Muscle of leg (tissue), 11 donors: ENCODE data around the gene RECK. TPM values are rescaled to one million over a fixed set of nuclear protein-coding genes. Genes with fewer than 3 reads are reported as not detected.

ENCODE experiments used
- DNase-seq: peaks from one replicate; pipeline ENCODE4 v3.0.0; 2013
- H3K27ac ChIP-seq: one replicate; pipeline ENCODE4 v1.5.1; 2013; ENCODE audit warnings: mild to moderate bottlenecking, low read length, control low read depth
- H3K27me3 ChIP-seq: one replicate; pipeline ENCODE4 v1.6.1; 2013; ENCODE audit warnings: low read length; ENCODE audit not compliant: control insufficient read depth, insufficient read depth
- H3K36me3 ChIP-seq: one replicate; pipeline ENCODE4 v1.6.1; 2013; ENCODE audit warnings: low read length; ENCODE audit not compliant: control insufficient read depth, insufficient read depth
- H3K4me1 ChIP-seq: one replicate; pipeline ENCODE4 v1.6.1; 2013; ENCODE audit warnings: low read length; ENCODE audit not compliant: control insufficient read depth, insufficient read depth
- H3K4me3 ChIP-seq: one replicate; pipeline ENCODE4 v1.5.1; 2013; ENCODE audit warnings: low read length, control low read depth
- H3K9me3 ChIP-seq: replicated peaks from 2 replicates; pipeline ENCODE4 v1.6.1; 2013; ENCODE audit warnings: low read depth, low read length; ENCODE audit not compliant: control insufficient read depth
- WGBS: methylation state at CpG from one replicate; pipeline ENCODE4 v1.1.5; 2013; ENCODE audit warnings: missing lambda C conversion rate; ENCODE audit not compliant: insufficient coverage; 5-methylcytosine and 5-hydroxymethylcytosine counted together
- polyA plus RNA-seq, 8 donors: library from polyadenylated mRNA; unstranded; fragments of 120-200 nt; gene quantifications; one replicate each; pipeline versions ENCODE4 v1.2.1 to v1.2.3, GENCODE V29; 2013; ENCODE audit warnings: inconsistent platforms in 1 of 8, low replicate concordance in 1 of 8; ENCODE audit not compliant: insufficient read length in 8 of 8, insufficient read depth in 1 of 8
- total RNA-seq: library from RNA; stranded (reverse); fragments of 120-200 nt; gene quantifications from one replicate; pipeline ENCODE4 v1.2.4, GENCODE V29; 2013

The RECK gene
- total and polyA plus RNA-seq, 9 donors, result 15.3 to 45.7 (median 26.6) TPM

DNA sequence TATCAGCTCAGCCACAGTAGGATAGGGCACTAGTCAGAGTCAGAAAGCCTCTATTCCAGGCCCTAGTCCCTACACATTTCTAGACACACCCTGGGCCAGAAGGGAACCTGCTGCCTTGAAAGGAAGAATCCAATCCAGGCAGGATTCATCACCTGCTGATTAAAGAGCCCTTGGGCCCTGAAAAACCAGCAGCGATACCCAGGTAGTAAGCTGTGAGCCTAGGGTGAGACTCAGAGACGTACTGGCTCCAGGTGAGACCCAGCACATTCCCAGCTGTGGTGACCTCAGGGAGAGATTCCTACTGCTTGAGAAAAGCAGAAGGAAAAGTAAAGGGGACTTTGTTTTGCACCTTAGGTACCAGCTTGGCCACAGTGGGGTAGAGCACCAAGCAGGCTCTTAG is 137.1 kb downstream of the RECK start:
- H3K4me3 ChIP-seq, result no peak overlapping the region
- no peak for DNase-seq
- H3K9me3 ChIP-seq, result no peaks in the 10 kb centered on the region
- WGBS, result 86% methylated on average over 2 of the region's 2 CpGs
- H3K27ac ChIP-seq, result no peak overlapping the region
- no peaks in the 10 kb centered on the region for H3K4me1 ChIP-seq
- H3K36me3 ChIP-seq, result no peaks in the 10 kb centered on the region
- H3K27me3 ChIP-seq, result no peaks in the 10 kb centered on the region

Other genes with a start within 250 kb of the RECK start
- 16.8 TPM for gene NPR2, start 245.3 kb upstream of the RECK start, total RNA-seq
- 10 to 100 TPM; 21.6 to 37.3 (median 27.1) TPM for gene NPR2, start 245.3 kb upstream of the RECK start, polyA plus RNA-seq
- gene SPAG8, start 224.7 kb upstream of the RECK start, total RNA-seq, result 1.5 TPM
- 1 to 10 TPM; 1.3 to 3.1 (median 2.1) TPM for gene SPAG8, start 224.7 kb upstream of the RECK start, polyA plus RNA-seq
- gene HINT2, start 221.9 kb upstream of the RECK start, total RNA-seq, result 33.6 TPM
- 10 to 100 TPM; 24.5 to 35.6 (median 30.0) TPM for gene HINT2, start 221.9 kb upstream of the RECK start, polyA plus RNA-seq
- gene FAM221B, start 208.2 kb upstream of the RECK start, total RNA-seq, result not detected
- under 1 TPM; 0.08 to 0.26 (median 0.20) TPM for gene FAM221B, start 208.2 kb upstream of the RECK start, polyA plus RNA-seq
- 5.1 TPM for gene TMEM8B, start 207.7 kb upstream of the RECK start, total RNA-seq
- 10 to 100 TPM; 12.8 to 22.3 (median 18.0) TPM for gene TMEM8B, start 207.7 kb upstream of the RECK start, polyA plus RNA-seq
- not detected for gene OR13J1, start 166.5 kb upstream of the RECK start, total RNA-seq
- under 1 TPM in 5 of 8 donors, not detected in 3; 0.07 to 0.29 (median 0.13) TPM for gene OR13J1, start 166.5 kb upstream of the RECK start, polyA plus RNA-seq
- gene HRCT1, start 130.7 kb upstream of the RECK start, total RNA-seq, result 1.2 TPM
- gene HRCT1, start 130.7 kb upstream of the RECK start, polyA plus RNA-seq, result 1 to 10 TPM in 7 of 8 donors, under 1 TPM in 1; 0.82 to 1.9 (median 1.4) TPM
- gene SPAAR, start 127.4 kb upstream of the RECK start, total RNA-seq, result 0.89 TPM
- gene SPAAR, start 127.4 kb upstream of the RECK start, polyA plus RNA-seq, result 1 to 10 TPM; 1.4 to 2.3 (median 1.9) TPM
- not detected for gene OR2S2, start 78.8 kb upstream of the RECK start, total RNA-seq
- under 1 TPM in 1 of 8 donors, not detected in 7; 0.11 TPM for gene OR2S2, start 78.8 kb upstream of the RECK start, polyA plus RNA-seq
- 61.4 TPM for gene GLIPR2, start 99.8 kb downstream of the RECK start, total RNA-seq
- 100 to 1,000 TPM; 117 to 159 (median 129) TPM for gene GLIPR2, start 99.8 kb downstream of the RECK start, polyA plus RNA-seq
- 0.62 TPM for gene CCIN, start 132.5 kb downstream of the RECK start, total RNA-seq
- 1 to 10 TPM in 4 of 8 donors, under 1 TPM in 4; 0.45 to 1.5 (median 0.94) TPM for gene CCIN, start 132.5 kb downstream of the RECK start, polyA plus RNA-seq
- gene CLTA, start 154.0 kb downstream of the RECK start, total RNA-seq, result 130 TPM
- 100 to 1,000 TPM; 112 to 156 (median 132) TPM for gene CLTA, start 154.0 kb downstream of the RECK start, polyA plus RNA-seq
- gene GNE, start 221.5 kb downstream of the RECK start, total RNA-seq, result 13.9 TPM
- gene GNE, start 221.5 kb downstream of the RECK start, polyA plus RNA-seq, result 10 to 100 TPM; 10.4 to 17.8 (median 14.5) TPM